WTC11 (cell line): ENCODE results near the gene CLEC16A.

Experiments used
- CREM ChIP-seq: sonication (generic); formaldehyde crosslinking; IDR thresholded peaks from 2 replicates; pipeline ENCODE4 v1.8.1; 2022; ENCODE audit warnings: mild to moderate bottlenecking, missing genetic modification reagents, moderate library complexity
- CTCF ChIP-seq: fragments of 200-600 bp; IDR thresholded peaks from 2 replicates; pipeline ENCODE4 v1.8.0; 2022; ENCODE audit warnings: antibody characterized with exemption
- E2F5 ChIP-seq: sonication (generic); formaldehyde crosslinking; IDR thresholded peaks from 2 replicates; pipeline ENCODE4 v1.8.1; 2022; ENCODE audit warnings: mild to moderate bottlenecking, moderate library complexity, missing genetic modification reagents
- ETV6 ChIP-seq: sonication (generic); formaldehyde crosslinking; IDR thresholded peaks from 2 replicates; pipeline ENCODE4 v1.8.1; 2022; ENCODE audit warnings: mild to moderate bottlenecking, missing genetic modification reagents
- JUN ChIP-seq: sonication (generic); formaldehyde crosslinking; IDR thresholded peaks from 2 replicates; pipeline ENCODE4 v1.8.0; 2023; ENCODE audit warnings: mild to moderate bottlenecking, missing genetic modification reagents
- NR3C1 ChIP-seq: sonication (generic); formaldehyde crosslinking; conservative IDR thresholded peaks from 2 replicates; pipeline ENCODE4 v1.8.1; 2023; ENCODE audit warnings: low read depth, mild to moderate bottlenecking, missing genetic modification reagents
- TCF7 ChIP-seq: sonication (generic); formaldehyde crosslinking; IDR thresholded peaks from 2 replicates; pipeline ENCODE4 v1.8.0; 2022; ENCODE audit warnings: mild to moderate bottlenecking, low read depth, missing genetic modification reagents, moderate library complexity
- TF ChIP-seq, protein P1 (sequence below): sonication (generic); formaldehyde crosslinking; conservative IDR thresholded peaks from 2 replicates; pipeline ENCODE4 v1.8.1; 2023; ENCODE audit warnings: mild to moderate bottlenecking, low read depth, missing genetic modification reagents, moderate library complexity
- TF ChIP-seq, protein P2 (sequence below): sonication (generic); formaldehyde crosslinking; IDR thresholded peaks from 2 replicates; pipeline ENCODE4 v1.8.1; 2022; ENCODE audit warnings: low read depth, missing genetic modification reagents, borderline replicate concordance
- TF ChIP-seq, protein P3 (sequence below): sonication (generic); formaldehyde crosslinking; IDR thresholded peaks from 2 replicates; pipeline ENCODE4 v1.8.0; 2022; ENCODE audit warnings: mild to moderate bottlenecking, missing genetic modification reagents
- TF ChIP-seq, protein P4 (sequence below): sonication (generic); formaldehyde crosslinking; IDR thresholded peaks from 2 replicates; pipeline ENCODE4 v1.8.1; 2023; ENCODE audit warnings: mild to moderate bottlenecking, missing genetic modification reagents, borderline replicate concordance

DNA sequence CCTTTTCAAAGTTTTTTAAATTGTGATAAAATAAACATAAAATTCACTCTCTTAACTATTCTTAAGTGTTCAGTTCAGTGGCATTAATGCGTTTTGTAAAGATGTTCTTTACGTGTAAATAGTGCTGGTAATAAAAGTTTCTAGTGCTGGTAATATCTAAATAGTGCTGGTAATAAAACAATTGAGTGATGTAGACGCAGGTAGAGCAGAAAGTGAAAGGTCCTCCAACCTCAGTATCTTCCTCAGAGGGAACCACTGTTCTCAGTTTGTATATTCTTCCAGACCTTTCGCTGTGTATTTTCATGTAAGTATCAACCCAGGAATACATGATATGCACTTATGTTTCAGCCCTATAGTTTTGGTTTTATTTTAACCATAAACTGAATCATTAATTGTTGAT is 53.1 kb downstream of the CLEC16A start:
- TF ChIP-seq CTCF (no peak), NR3C1 (CRISPR knock-in tag) (no peak), ETV6 (CRISPR knock-in tag) (no peak), TCF7 (CRISPR knock-in tag) (no peak), JUN (CRISPR knock-in tag) (no peak), E2F5 (CRISPR knock-in tag) (no peak), CREM (no peak)
- TF ChIP-seq, protein P1, sequence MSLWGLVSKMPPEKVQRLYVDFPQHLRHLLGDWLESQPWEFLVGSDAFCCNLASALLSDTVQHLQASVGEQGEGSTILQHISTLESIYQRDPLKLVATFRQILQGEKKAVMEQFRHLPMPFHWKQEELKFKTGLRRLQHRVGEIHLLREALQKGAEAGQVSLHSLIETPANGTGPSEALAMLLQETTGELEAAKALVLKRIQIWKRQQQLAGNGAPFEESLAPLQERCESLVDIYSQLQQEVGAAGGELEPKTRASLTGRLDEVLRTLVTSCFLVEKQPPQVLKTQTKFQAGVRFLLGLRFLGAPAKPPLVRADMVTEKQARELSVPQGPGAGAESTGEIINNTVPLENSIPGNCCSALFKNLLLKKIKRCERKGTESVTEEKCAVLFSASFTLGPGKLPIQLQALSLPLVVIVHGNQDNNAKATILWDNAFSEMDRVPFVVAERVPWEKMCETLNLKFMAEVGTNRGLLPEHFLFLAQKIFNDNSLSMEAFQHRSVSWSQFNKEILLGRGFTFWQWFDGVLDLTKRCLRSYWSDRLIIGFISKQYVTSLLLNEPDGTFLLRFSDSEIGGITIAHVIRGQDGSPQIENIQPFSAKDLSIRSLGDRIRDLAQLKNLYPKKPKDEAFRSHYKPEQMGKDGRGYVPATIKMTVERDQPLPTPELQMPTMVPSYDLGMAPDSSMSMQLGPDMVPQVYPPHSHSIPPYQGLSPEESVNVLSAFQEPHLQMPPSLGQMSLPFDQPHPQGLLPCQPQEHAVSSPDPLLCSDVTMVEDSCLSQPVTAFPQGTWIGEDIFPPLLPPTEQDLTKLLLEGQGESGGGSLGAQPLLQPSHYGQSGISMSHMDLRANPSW: no peak
- TF ChIP-seq, protein P2, sequence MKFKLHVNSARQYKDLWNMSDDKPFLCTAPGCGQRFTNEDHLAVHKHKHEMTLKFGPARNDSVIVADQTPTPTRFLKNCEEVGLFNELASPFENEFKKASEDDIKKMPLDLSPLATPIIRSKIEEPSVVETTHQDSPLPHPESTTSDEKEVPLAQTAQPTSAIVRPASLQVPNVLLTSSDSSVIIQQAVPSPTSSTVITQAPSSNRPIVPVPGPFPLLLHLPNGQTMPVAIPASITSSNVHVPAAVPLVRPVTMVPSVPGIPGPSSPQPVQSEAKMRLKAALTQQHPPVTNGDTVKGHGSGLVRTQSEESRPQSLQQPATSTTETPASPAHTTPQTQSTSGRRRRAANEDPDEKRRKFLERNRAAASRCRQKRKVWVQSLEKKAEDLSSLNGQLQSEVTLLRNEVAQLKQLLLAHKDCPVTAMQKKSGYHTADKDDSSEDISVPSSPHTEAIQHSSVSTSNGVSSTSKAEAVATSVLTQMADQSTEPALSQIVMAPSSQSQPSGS: no peak
- TF ChIP-seq, protein P3, sequence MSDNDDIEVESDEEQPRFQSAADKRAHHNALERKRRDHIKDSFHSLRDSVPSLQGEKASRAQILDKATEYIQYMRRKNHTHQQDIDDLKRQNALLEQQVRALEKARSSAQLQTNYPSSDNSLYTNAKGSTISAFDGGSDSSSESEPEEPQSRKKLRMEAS (CRISPR knock-in tag): no peak
- TF ChIP-seq, protein P4, sequence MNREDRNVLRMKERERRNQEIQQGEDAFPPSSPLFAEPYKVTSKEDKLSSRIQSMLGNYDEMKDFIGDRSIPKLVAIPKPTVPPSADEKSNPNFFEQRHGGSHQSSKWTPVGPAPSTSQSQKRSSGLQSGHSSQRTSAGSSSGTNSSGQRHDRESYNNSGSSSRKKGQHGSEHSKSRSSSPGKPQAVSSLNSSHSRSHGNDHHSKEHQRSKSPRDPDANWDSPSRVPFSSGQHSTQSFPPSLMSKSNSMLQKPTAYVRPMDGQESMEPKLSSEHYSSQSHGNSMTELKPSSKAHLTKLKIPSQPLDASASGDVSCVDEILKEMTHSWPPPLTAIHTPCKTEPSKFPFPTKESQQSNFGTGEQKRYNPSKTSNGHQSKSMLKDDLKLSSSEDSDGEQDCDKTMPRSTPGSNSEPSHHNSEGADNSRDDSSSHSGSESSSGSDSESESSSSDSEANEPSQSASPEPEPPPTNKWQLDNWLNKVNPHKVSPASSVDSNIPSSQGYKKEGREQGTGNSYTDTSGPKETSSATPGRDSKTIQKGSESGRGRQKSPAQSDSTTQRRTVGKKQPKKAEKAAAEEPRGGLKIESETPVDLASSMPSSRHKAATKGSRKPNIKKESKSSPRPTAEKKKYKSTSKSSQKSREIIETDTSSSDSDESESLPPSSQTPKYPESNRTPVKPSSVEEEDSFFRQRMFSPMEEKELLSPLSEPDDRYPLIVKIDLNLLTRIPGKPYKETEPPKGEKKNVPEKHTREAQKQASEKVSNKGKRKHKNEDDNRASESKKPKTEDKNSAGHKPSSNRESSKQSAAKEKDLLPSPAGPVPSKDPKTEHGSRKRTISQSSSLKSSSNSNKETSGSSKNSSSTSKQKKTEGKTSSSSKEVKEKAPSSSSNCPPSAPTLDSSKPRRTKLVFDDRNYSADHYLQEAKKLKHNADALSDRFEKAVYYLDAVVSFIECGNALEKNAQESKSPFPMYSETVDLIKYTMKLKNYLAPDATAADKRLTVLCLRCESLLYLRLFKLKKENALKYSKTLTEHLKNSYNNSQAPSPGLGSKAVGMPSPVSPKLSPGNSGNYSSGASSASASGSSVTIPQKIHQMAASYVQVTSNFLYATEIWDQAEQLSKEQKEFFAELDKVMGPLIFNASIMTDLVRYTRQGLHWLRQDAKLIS: no peak
